IMR-90 (cell line): Measurements from ENCODE around the gene COTL1. TPM values are rescaled to one million over a fixed set of nuclear protein-coding genes. Genes with fewer than 3 reads are reported as not detected.

Experiments
- ATAC-seq: fragments of 200-7000 bp; cut with Tn5 transposase; 2 replicates; pipeline ENCODE4 v1.9.1; 2020; ENCODE audit warnings: low read depth, mild to moderate bottlenecking, moderate library complexity
- BruUV-seq: library from RNA; stranded (reverse); fragments of 400-500 nt; replicated peaks from 2 replicates; lab custom pipeline; 2021; lab: Mats Ljungman, UMichigan
- CTCF ChIA-PET: fragments of 300-600 bp; formaldehyde crosslinking; extraction: SDS; loops from one replicate; lab custom pipeline; 2021; ENCODE audit warnings: antibody characterized with exemption; lab: Yijun Ruan, JAX
- POLR2A ChIA-PET: fragments of 300-600 bp; sonication (Branson Sonifier 250); formaldehyde crosslinking; loops from one replicate; lab custom pipeline; 2022; ENCODE audit warnings: antibody characterized with exemption; ENCODE audit not compliant: unreplicated experiment; lab: Charles Lee
- DNase-seq: peaks from one replicate; pipeline ENCODE4 v3.0.0; 2013
- H2AFZ ChIP-seq: replicated peaks from 2 replicates; pipeline ENCODE3; 2013; ENCODE audit warnings: low read length, mild to moderate bottlenecking; ENCODE audit not compliant: poor library complexity
- H2AK5ac ChIP-seq: 2 replicates; pipeline ENCODE4 v1.6.1; 2013; ENCODE audit warnings: low read depth, low read length, inconsistent platforms
- H2AK9ac ChIP-seq: replicated peaks from 2 replicates; pipeline ENCODE3; 2013; ENCODE audit warnings: mild to moderate bottlenecking, low read depth, low read length, moderate library complexity; ENCODE audit not compliant: poor library complexity
- H2BK120ac ChIP-seq: 2 replicates; pipeline ENCODE4 v1.6.1; 2013; ENCODE audit warnings: low read depth, low read length, inconsistent platforms
- H2BK15ac ChIP-seq: 3 replicates; pipeline ENCODE4 v1.6.1; 2013; ENCODE audit warnings: low read depth, low read length, inconsistent platforms
- H2BK20ac ChIP-seq: 2 replicates; pipeline ENCODE4 v1.6.1; 2013; ENCODE audit warnings: low read depth, mild to moderate bottlenecking, inconsistent platforms, low read length, moderate library complexity
- H2BK5ac ChIP-seq: 2 replicates; pipeline ENCODE4 v1.6.1; 2013; ENCODE audit warnings: mild to moderate bottlenecking, low read depth, low read length, inconsistent platforms; ENCODE audit not compliant: poor library complexity, severe bottlenecking
- H3K14ac ChIP-seq: replicated peaks from 2 replicates; pipeline ENCODE4 v1.6.1; 2013; ENCODE audit warnings: low read depth, low read length, inconsistent platforms
- H3K18ac ChIP-seq: 2 replicates; pipeline ENCODE4 v1.6.1; 2013; ENCODE audit warnings: low read depth, low read length, control low read depth
- H3K23ac ChIP-seq: 2 replicates; pipeline ENCODE4 v1.6.1; 2013; ENCODE audit warnings: low read depth, low read length, inconsistent platforms
- H3K27ac ChIP-seq: 2 replicates; pipeline ENCODE4 v1.5.1; 2013; ENCODE audit warnings: mild to moderate bottlenecking, control low read depth, low read length; ENCODE audit not compliant: insufficient read depth
- H3K27me3 ChIP-seq: 2 replicates; pipeline ENCODE4 v1.6.1; 2013; ENCODE audit warnings: low read length; ENCODE audit not compliant: control insufficient read depth, insufficient read depth
- H3K36me3 ChIP-seq: 2 replicates; pipeline ENCODE4 v1.6.1; 2013; ENCODE audit warnings: low read length, mixed read lengths; ENCODE audit not compliant: control insufficient read depth, insufficient read depth
- H3K4ac ChIP-seq: 2 replicates; pipeline ENCODE4 v1.6.1; 2013; ENCODE audit warnings: low read depth, low read length, inconsistent platforms
- H3K4me1 ChIP-seq: 2 replicates; pipeline ENCODE4 v1.6.1; 2013; ENCODE audit warnings: low read length, mixed read lengths; ENCODE audit not compliant: control insufficient read depth, insufficient read depth
- H3K4me2 ChIP-seq: 2 replicates; pipeline ENCODE4 v1.6.1; 2013; ENCODE audit warnings: low read depth, mild to moderate bottlenecking, control low read depth, low read length, moderate library complexity
- H3K4me3 ChIP-seq: 2 replicates; pipeline ENCODE4 v1.5.1; 2013; ENCODE audit warnings: low read depth, mild to moderate bottlenecking, control low read depth, low read length, moderate library complexity; ENCODE audit not compliant: insufficient read depth
- H3K56ac ChIP-seq: 2 replicates; pipeline ENCODE4 v1.6.1; 2013; ENCODE audit warnings: low read length, inconsistent platforms; ENCODE audit not compliant: insufficient read depth; ENCODE audit errors: extremely low read depth
- H3K79me1 ChIP-seq, 2 experiments: 2 replicates each; pipeline ENCODE4 v1.6.1; 2013; ENCODE audit warnings: low read length in 2 of 2, inconsistent platforms in 1 of 2, low read depth in 1 of 2
- H3K9ac ChIP-seq: 2 replicates; pipeline ENCODE4 v1.6.1; 2013; ENCODE audit warnings: low read depth, low read length, control low read depth
- H3K9me1 ChIP-seq: 2 replicates; pipeline ENCODE4 v1.6.1; 2013; ENCODE audit warnings: low read length, inconsistent platforms; ENCODE audit not compliant: insufficient read depth
- H3K9me3 ChIP-seq: 2 replicates; pipeline ENCODE4 v1.6.1; 2013; ENCODE audit warnings: low read length; ENCODE audit not compliant: control insufficient read depth, insufficient read depth
- H4K20me1 ChIP-seq: 2 replicates; pipeline ENCODE4 v1.6.1; 2013; ENCODE audit warnings: low read length, inconsistent platforms; ENCODE audit not compliant: insufficient read depth
- H4K5ac ChIP-seq: 2 replicates; pipeline ENCODE4 v1.6.1; 2013; ENCODE audit warnings: mild to moderate bottlenecking, low read depth, low read length, control low read depth
- H4K8ac ChIP-seq, 2 experiments: 2 replicates each; pipeline ENCODE4 v1.6.1; 2013; ENCODE audit warnings: low read depth in 2 of 2, low read length in 2 of 2, control low read depth in 1 of 2, inconsistent platforms in 1 of 2
- H4K91ac ChIP-seq: 2 replicates; pipeline ENCODE4 v1.6.1; 2013; ENCODE audit warnings: low read depth, low read length, inconsistent platforms; ENCODE audit not compliant: insufficient read depth
- CEBPB ChIP-seq: IDR thresholded peaks from 2 replicates; pipeline ENCODE4 v1.6.1; 2012; ENCODE audit warnings: low read depth, low read length, improper control_type of control experiment
- CHD1 ChIP-seq: IDR thresholded peaks from 2 replicates; pipeline ENCODE4 v1.6.1; 2012; ENCODE audit warnings: low read depth, low read length, improper control_type of control experiment
- ELK1 ChIP-seq: fragments of 150-350 bp; IDR thresholded peaks from 2 replicates; pipeline ENCODE4 v1.6.1; 2016; ENCODE audit warnings: low read depth, mild to moderate bottlenecking, low read length, moderate library complexity, borderline replicate concordance
- FOS ChIP-seq: fragments of 150-350 bp; IDR thresholded peaks from 2 replicates; pipeline ENCODE4 v1.6.1; 2016; ENCODE audit warnings: low read depth, low read length
- MAFK ChIP-seq: IDR thresholded peaks from 2 replicates; pipeline ENCODE4 v1.6.1; 2012; ENCODE audit warnings: low read depth, low read length, improper control_type of control experiment
- MAZ ChIP-seq: IDR thresholded peaks from 2 replicates; pipeline ENCODE4 v1.6.1; 2012; ENCODE audit warnings: low read depth, mild to moderate bottlenecking, low read length, improper control_type of control experiment, moderate library complexity, borderline replicate concordance
- MXI1 ChIP-seq: IDR thresholded peaks from 2 replicates; pipeline ENCODE4 v1.6.1; 2012; ENCODE audit warnings: low read depth, mild to moderate bottlenecking, low read length, moderate library complexity, borderline replicate concordance
- NFE2L2 ChIP-seq: fragments of 150-350 bp; IDR thresholded peaks from 2 replicates; pipeline ENCODE4 v1.6.1; 2016; ENCODE audit warnings: low read depth, mild to moderate bottlenecking, low read length
- RAD21 ChIP-seq: IDR thresholded peaks from 2 replicates; pipeline ENCODE4 v1.6.1; 2012; ENCODE audit warnings: low read length, improper control_type of control experiment
- RFX5 ChIP-seq: IDR thresholded peaks from 2 replicates; pipeline ENCODE4 v1.8.0; 2012; ENCODE audit warnings: low read depth, mild to moderate bottlenecking, low read length, moderate library complexity
- SMC3 ChIP-seq: fragments of 150-350 bp; IDR thresholded peaks from 2 replicates; pipeline ENCODE4 v1.6.1; 2016; ENCODE audit warnings: low read depth, mild to moderate bottlenecking, antibody characterized with exemption, low read length, moderate library complexity
- USF2 ChIP-seq: fragments of 150-350 bp; IDR thresholded peaks from 2 replicates; pipeline ENCODE4 v1.6.1; 2017; ENCODE audit warnings: mild to moderate bottlenecking, antibody characterized with exemption, low read length, low read depth
- WGBS, 2 experiments: methylation state at CpG; one replicate each; pipeline versions ENCODE4 v1.1.5 to v1.1.7; 2013; ENCODE audit warnings: missing lambda C conversion rate in 2 of 2; ENCODE audit not compliant: insufficient read length in 1 of 2; ENCODE audit errors: extremely low coverage in 2 of 2; 5-methylcytosine and 5-hydroxymethylcytosine counted together
- dilution Hi-C: fragments of 300-500 bp; cut with HindIII; formaldehyde crosslinking; loops from one replicate; pipeline ENCODE4 v1.14.3; 2018; ENCODE audit warnings: low sequenced_read_pairs; ENCODE audit not compliant: unreplicated experiment
- in situ Hi-C: fragments of 300-500 bp; cut with MboI; formaldehyde crosslinking; loops from 3 replicates; pipeline ENCODE4 v1.14.3; 2019; ENCODE audit warnings: low sequenced_read_pairs, inconsistent platforms, mixed read lengths
- intact Hi-C: fragments of 100-400 bp; cut with micrococcal nuclease; formaldehyde crosslinking; loops from 2 replicates; pipeline ENCODE4 v1.10.0; 2022
- polyA plus RNA-seq, 3 experiments: library from polyadenylated mRNA; depleted of rRNA; stranded (reverse); fragments of >200 nt; gene quantifications; 2 replicates each; pipeline ENCODE4 v1.2.3, GENCODE V29; 2012; ENCODE audit warnings: low replicate concordance in 1 of 3
- total RNA-seq: library from RNA; depleted of rRNA; stranded (reverse); fragments of >200 nt; gene quantifications from 2 replicates; pipeline ENCODE4 v1.2.3, GENCODE V29; 2012

The COTL1 gene
- total and polyA plus RNA-seq, 2 of the 4 experiments (the other 2 are of a cell fraction): 144 to 258 TPM

GRCh38 chr16:84600343-84601229 is 17.3 kb downstream of the COTL1 start (continued):
- TF ChIP-seq CHD1: no peak
- TF ChIP-seq SMC3: no peak

- Histone ChIP-seq H2AFZ (peak overlapping the region; percentile 72), H2BK20ac (peak overlapping the region; percentile 18; the same call in 1 of the 2 replicates), H3K36me3 (peaks cover 10% of the 10 kb centered on the region), H3K4me3 (peak overlapping the region; percentile 3; the same call in 1 of the 2 replicates), H3K4me2 (peak overlapping the region; percentile 70), H3K23ac (peak overlapping the region; percentile 70), H3K9me3 (no peaks in the 10 kb centered on the region), H4K5ac (peak overlapping the region; percentile 26; the same call in 1 of the 2 replicates), H4K8ac (peak overlapping the region; percentile 15 to 30), H3K4ac (peak overlapping the region; percentile 73), H3K9me1 (peaks cover 45% of the 10 kb centered on the region), H3K79me1 (peaks cover 21 to 79% of the 10 kb centered on the region in 2 experiments), H4K20me1 (peaks cover 95% of the 10 kb centered on the region), H2AK9ac (peak overlapping the region; percentile 58), H2BK120ac (peak overlapping the region; percentile 66), H2BK5ac (peak overlapping the region; percentile 72), H4K91ac (peak overlapping the region; percentile 67), H3K4me1 (peaks cover 53% of the 10 kb centered on the region), H3K14ac (peak overlapping the region; percentile 77), H3K27ac (peak overlapping the region; percentile 87), H3K27me3 (no peaks in the 10 kb centered on the region), H3K56ac (peak overlapping the region; percentile 46), H3K9ac (peak overlapping the region; percentile 52), H2BK15ac (peak overlapping the region; percentile 48; the same call in 1 of the 3 replicates), H2AK5ac (peak overlapping the region; percentile 59), H3K18ac (peak overlapping the region; percentile 8)
- TF ChIP-seq MXI1 (no peak), RAD21 (no peak; the same call in 1 of the 2 replicates), MAZ (peak; percentile 4; the same call in 1 of the 2 replicates), USF2 (0 out of 2 replicates have a peak, but pooled peaks have one; percentile 7), MAFK (peak; percentile 69), RFX5 (no peak), ELK1 (no peak), NFE2L2 (no peak), FOS (no peak), CEBPB (peak; percentile 92)
- WGBS, 2 experiments: 0% methylated on average over 2 of the region's 12 CpGs; no CpG with 5 or more reads in 1 of the 2 experiments
- ChIA-PET POLR2A (interaction anchor here (1.4 kb wide), 1 partner anchor 19 kb away, joined by 3 read pairs; the partner anchor contains the start of gene COTL1), CTCF (interaction anchor here (0.6 to 0.7 kb wide), 3 partner anchors 30 to 1803 kb away, joined by 3 to 6 read pairs (median 4); no protein-coding TSS in a partner anchor)
- no TSS peak for BruUV-seq
- DNase-seq (peak; percentile 85), ATAC-seq (peak; percentile 38)
- in situ Hi-C loops (no loop called here), dilution Hi-C loops (no loop called here), intact Hi-C loops (loop anchor here (5.0 kb wide), 1 partner anchor 67 kb away; no protein-coding TSS in a partner anchor)
These were observed 18.2 kb downstream of the COTL1 start for GRCh38 chr16:84599521-84600202.
